SK-N-SH (cell line): ENCODE data around the gene STAG3. TPM values are rescaled to one million over a fixed set of nuclear protein-coding genes. Genes with fewer than 3 reads are reported as not detected.

Experiments used
- CTCF ChIA-PET: fragments of 300-600, 350-600 bp; formaldehyde crosslinking; extraction: SDS; loops from one replicate; lab custom pipeline; 2021; lab: Yijun Ruan, JAX
- POLR2A ChIA-PET: fragments of 350-600 bp; sonication (Branson Sonifier 250); formaldehyde crosslinking; extraction: SDS; loops from one replicate; lab custom pipeline; 2020; ENCODE audit warnings: antibody characterized with exemption, inconsistent platforms; lab: Yijun Ruan, JAX
- DNase-seq: peaks from one replicate; pipeline ENCODE4 v3.0.0; 2012
- H2AFZ ChIP-seq: fragments of 200-600 bp; sonication (generic); 2 replicates; pipeline ENCODE4 v1.8.1; 2016; ENCODE audit warnings: antibody characterized with exemption, mild to moderate bottlenecking, low read depth
- H3F3A ChIP-seq: fragments of 200-600 bp; sonication (generic); replicated peaks from 2 replicates; pipeline ENCODE3; 2016; ENCODE audit warnings: antibody characterized with exemption, mild to moderate bottlenecking; ENCODE audit not compliant: insufficient read depth
- H3K27ac ChIP-seq, 2 experiments: fragments of 200-500 bp in 1 of 2; fragments of 200-600 bp in 1 of 2; sonication (Bioruptor generic) in 1 of 2; sonication (generic), shearing (Covaris generic) in 1 of 2; 2 replicates each; pipeline versions ENCODE4 v1.5.1 to v1.6.1; 2014 to 2016; ENCODE audit warnings: low read depth in 2 of 2, inconsistent platforms in 1 of 2, low read length in 1 of 2, mild to moderate bottlenecking in 1 of 2, mixed read lengths in 1 of 2
- H3K27me3 ChIP-seq: fragments of 200-600 bp; sonication (generic), shearing (Covaris generic); 2 replicates; pipeline ENCODE4 v1.6.1; 2016; ENCODE audit warnings: mixed run types; ENCODE audit not compliant: insufficient read depth
- H3K36me3 ChIP-seq, 2 experiments: fragments of 200-500 bp in 1 of 2; fragments of 200-600 bp in 1 of 2; sonication (Bioruptor generic) in 1 of 2; sonication (generic) in 1 of 2; replicated peaks in 1 of 2; 2 replicates each; pipeline versions ENCODE3 to v1.5.1; 2014 to 2016; ENCODE audit warnings: low read length in 1 of 2, mild to moderate bottlenecking in 1 of 2; ENCODE audit not compliant: insufficient read depth in 2 of 2, control insufficient read depth in 1 of 2
- H3K4me1 ChIP-seq, 2 experiments: fragments of 200-500 bp in 1 of 2; fragments of 200-600 bp in 1 of 2; sonication (Bioruptor generic) in 1 of 2; sonication (generic), shearing (Covaris generic) in 1 of 2; 2 replicates each; pipeline versions ENCODE4 v1.5.1 to v1.6.1; 2014 to 2016; ENCODE audit warnings: low read depth in 1 of 2, low read length in 1 of 2, mixed run types in 1 of 2; ENCODE audit not compliant: insufficient read depth in 2 of 2, control insufficient read depth in 1 of 2
- H3K4me2 ChIP-seq: fragments of 200-600 bp; sonication (generic), shearing (Covaris generic); 2 replicates; pipeline ENCODE4 v1.6.1; 2017; ENCODE audit warnings: mixed run types
- H3K4me3 ChIP-seq, 2 experiments: fragments of 200-500 bp in 1 of 2; fragments of 200-600 bp in 1 of 2; sonication (Bioruptor generic) in 1 of 2; sonication (generic), shearing (Covaris generic) in 1 of 2; 2 replicates each; pipeline versions ENCODE4 v1.5.1 to v1.8.1; 2014 to 2016; ENCODE audit warnings: low read depth in 2 of 2, inconsistent platforms in 1 of 2, low read length in 1 of 2, mild to moderate bottlenecking in 1 of 2, mixed read lengths in 1 of 2, moderate library complexity in 1 of 2
- H3K79me2 ChIP-seq: fragments of 200-600 bp; sonication (generic); 2 replicates; pipeline ENCODE4 v1.8.1; 2017; ENCODE audit warnings: mild to moderate bottlenecking; ENCODE audit not compliant: insufficient read depth
- H3K9ac ChIP-seq: fragments of 200-600 bp; sonication (generic); 2 replicates; pipeline ENCODE4 v1.6.1; 2017; ENCODE audit warnings: mixed run types
- H3K9me2 ChIP-seq: fragments of 200-600 bp; sonication (generic); 2 replicates; pipeline ENCODE4 v1.6.1; 2017; ENCODE audit warnings: mixed run types
- H3K9me3 ChIP-seq: fragments of 200-600 bp; sonication (generic); 2 replicates; pipeline ENCODE4 v1.6.1; 2017; ENCODE audit warnings: mixed run types, mild to moderate bottlenecking, moderate library complexity
- H4K20me1 ChIP-seq: fragments of 200-600 bp; sonication (generic); 2 replicates; pipeline ENCODE4 v1.6.1; 2017; ENCODE audit warnings: mild to moderate bottlenecking, mixed run types; ENCODE audit not compliant: insufficient read depth
- CTCF ChIP-seq: fragments of 200-600 bp; sonication (generic); IDR thresholded peaks from 2 replicates; pipeline ENCODE4 v1.6.1; 2017; ENCODE audit warnings: antibody characterized with exemption, mild to moderate bottlenecking, moderate library complexity
- ELF1 ChIP-seq: IDR thresholded peaks from 2 replicates; pipeline ENCODE4 v1.4.0; 2012
- FOSL2 ChIP-seq: IDR thresholded peaks from 2 replicates; pipeline ENCODE4 v1.4.0; 2012; ENCODE audit warnings: low read depth, mild to moderate bottlenecking, moderate library complexity, borderline replicate concordance
- FOXJ3 ChIP-seq: sonication (generic); formaldehyde crosslinking; IDR thresholded peaks from 2 replicates; pipeline ENCODE4 v1.5.1; 2020; ENCODE audit warnings: mild to moderate bottlenecking, missing genetic modification reagents
- IRF3 ChIP-seq: fragments of 150-350 bp; IDR thresholded peaks from 2 replicates; pipeline ENCODE4 v1.6.1; 2016; ENCODE audit warnings: mild to moderate bottlenecking, low read depth, low read length
- JUND ChIP-seq: IDR thresholded peaks from 2 replicates; pipeline ENCODE4 v1.4.0; 2012
- MAX ChIP-seq: IDR thresholded peaks from 2 replicates; pipeline ENCODE4 v1.4.0; 2012; ENCODE audit warnings: low read depth
- MEF2A ChIP-seq: IDR thresholded peaks from 2 replicates; pipeline ENCODE4 v1.4.0; 2012; ENCODE audit warnings: low read depth, borderline replicate concordance
- MXI1 ChIP-seq: IDR thresholded peaks from 2 replicates; pipeline ENCODE4 v1.6.1; 2012; ENCODE audit warnings: mild to moderate bottlenecking, low read depth, low read length, improper control_type of control experiment
- NFIC ChIP-seq: IDR thresholded peaks from 2 replicates; pipeline ENCODE4 v1.4.0; 2012; ENCODE audit warnings: borderline replicate concordance
- NRF1 ChIP-seq: IDR thresholded peaks from 2 replicates; pipeline ENCODE4 v1.6.1; 2012; ENCODE audit warnings: low read depth, mild to moderate bottlenecking, low read length
- PBX3 ChIP-seq: IDR thresholded peaks from 2 replicates; pipeline ENCODE4; 2012
- RFX5 ChIP-seq: IDR thresholded peaks from 2 replicates; pipeline ENCODE4 v1.6.1; 2012; ENCODE audit warnings: mild to moderate bottlenecking, improper control_type of control experiment, low read length
- RXRA ChIP-seq: IDR thresholded peaks from 2 replicates; pipeline ENCODE4 v1.4.0; 2012; ENCODE audit warnings: low read depth, mild to moderate bottlenecking, borderline replicate concordance
- SIN3A ChIP-seq: IDR thresholded peaks from 2 replicates; pipeline ENCODE4 v1.6.1; 2012; ENCODE audit warnings: low read depth, mild to moderate bottlenecking, low read length, moderate library complexity, borderline replicate concordance
- USF1 ChIP-seq: IDR thresholded peaks from 2 replicates; pipeline ENCODE4 v1.4.0; 2012; ENCODE audit warnings: low read depth, borderline replicate concordance
- USF2 ChIP-seq: fragments of 150-350 bp; IDR thresholded peaks from 2 replicates; pipeline ENCODE4 v1.6.1; 2017; ENCODE audit warnings: antibody characterized with exemption, low read length, low read depth, borderline replicate concordance
- YY1 ChIP-seq: IDR thresholded peaks from 2 replicates; pipeline ENCODE4 v1.4.0; 2012; ENCODE audit warnings: low read depth, mild to moderate bottlenecking
- ZBTB33 ChIP-seq: IDR thresholded peaks from 2 replicates; pipeline ENCODE4 v1.4.0; 2012; ENCODE audit warnings: low read depth, borderline replicate concordance
- WGBS: methylation state at CpG from one replicate; pipeline ENCODE4 v1.1.6; 2017; ENCODE audit warnings: low lambda C conversion rate; 5-methylcytosine and 5-hydroxymethylcytosine counted together
- polyA plus RNA-seq, 3 experiments: library from polyadenylated mRNA; depleted of rRNA; stranded (reverse); fragments of >200 nt; gene quantifications; 2 replicates each; pipeline ENCODE4 v1.2.3, GENCODE V29; 2012

The STAG3 gene
- polyA plus RNA-seq, 1 of the 3 experiments (the other 2 are of a cell fraction): 0.10 TPM

- POLR2A ChIA-PET: no interaction called here
- H3F3A ChIP-seq: peaks cover 14% of the 10 kb centered on the region
- no peak overlapping the region for H3K27ac ChIP-seq
- H3K79me2 ChIP-seq: peaks cover 15% of the 10 kb centered on the region
- TF ChIP-seq MXI1: no peak
- TF ChIP-seq RXRA: no peak
- TF ChIP-seq ZBTB33: no peak
- no peak for TF ChIP-seq MEF2A
- TF ChIP-seq NRF1: no peak
- TF ChIP-seq FOXJ3 (CRISPR knock-in tag): no peak
- TF ChIP-seq IRF3: no peak
- no peak for TF ChIP-seq CTCF
- no peak for TF ChIP-seq NFIC
- TF ChIP-seq RFX5: no peak
- no peak for TF ChIP-seq JUND
- TF ChIP-seq PBX3: no peak
- TF ChIP-seq USF2: no peak
- no peak for TF ChIP-seq SIN3A
- TF ChIP-seq YY1: no peak
- TF ChIP-seq MAX: no peak
- TF ChIP-seq USF1: no peak
- TF ChIP-seq FOSL2: no peak
- no peak for TF ChIP-seq ELF1
- CTCF ChIA-PET: interaction anchor here (2.7 kb wide), 1 partner anchor 43 kb away, joined by 11 read pairs; no protein-coding TSS in a partner anchor
- H3K4me3 ChIP-seq: no peak overlapping the region
- H2AFZ ChIP-seq: no peak overlapping the region
- no peaks in the 10 kb centered on the region for H4K20me1 ChIP-seq
- 91% methylated on average over 10 of the region's 11 CpGs for WGBS
- peak; percentile 24 for DNase-seq
- no peaks in the 10 kb centered on the region for H3K9me3 ChIP-seq
- no peak overlapping the region for H3K9ac ChIP-seq
- H3K4me1 ChIP-seq: peaks cover 0 to 16% of the 10 kb centered on the region in 2 experiments; a peak in 1 of 4 replicates
- H3K27me3 ChIP-seq: no peaks in the 10 kb centered on the region
- peaks cover 6 to 21% of the 10 kb centered on the region in 2 experiments for H3K36me3 ChIP-seq
- H3K9me2 ChIP-seq: no peaks in the 10 kb centered on the region
- H3K4me2 ChIP-seq: no peak overlapping the region
Measured at GRCh38 chr7:100173806-100174495, 3.8 kb upstream of the STAG3 start.
